ENCODE results near the gene FBXL12.

The FBXL12 gene

DNA sequence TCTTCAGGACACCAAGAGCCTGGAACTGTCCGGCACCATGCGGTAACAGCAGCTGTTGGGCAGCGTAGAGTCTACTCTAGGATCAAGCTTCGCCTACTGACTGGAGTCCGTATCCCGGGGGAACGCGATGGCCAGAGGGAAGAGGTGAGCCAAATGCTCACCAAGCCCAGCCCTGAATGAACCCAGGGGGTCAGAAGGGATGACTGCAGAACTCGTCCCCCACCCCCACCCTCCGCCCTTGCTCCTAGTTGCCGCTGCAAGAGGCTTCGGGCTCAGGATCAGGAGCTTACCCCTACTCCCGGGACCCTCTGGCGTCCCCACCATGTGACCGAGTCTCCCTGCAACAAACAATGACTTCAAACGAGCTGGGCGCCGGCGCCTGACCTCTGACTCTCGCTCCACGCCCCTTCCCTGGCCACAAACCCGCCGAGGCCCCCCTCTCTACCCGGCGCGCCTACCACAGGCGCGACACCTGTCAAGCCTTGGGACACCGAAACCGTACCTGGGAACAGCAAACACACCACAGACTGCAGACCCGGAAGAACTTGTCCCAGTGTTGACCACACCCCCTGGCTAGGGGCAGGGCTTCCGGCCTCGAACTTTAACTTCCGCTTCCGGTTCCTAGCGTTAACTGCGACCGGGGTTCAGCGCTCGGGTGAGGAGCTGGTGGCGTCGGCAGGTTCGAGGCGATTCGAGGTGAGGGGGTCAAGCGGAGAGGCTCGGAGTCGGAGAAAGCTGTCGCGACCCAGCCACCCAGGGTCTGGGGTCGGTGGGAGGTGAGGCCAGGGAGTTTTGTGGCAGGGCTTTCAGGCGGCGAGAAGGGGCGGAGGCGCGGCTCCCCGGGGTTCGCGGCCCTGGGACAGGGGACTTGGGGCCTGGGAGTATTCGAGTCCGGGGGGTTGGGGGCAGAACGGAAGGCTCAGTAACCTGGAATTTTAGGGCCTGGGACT is 8.7 kb upstream of the FBXL12 start, which contains the start of gene UBL5 (continued):
- TF ChIP-seq ZNF302 (tag by site-specific recombination; IDR thresholded peaks at IDR 0.05; ENCODE audit: low read depth) (no peak), IKZF3 (tag by site-specific recombination; IDR thresholded peaks at IDR 0.05) (no peak), ZFP69B (tag by site-specific recombination; IDR thresholded peaks at IDR 0.05) (0 out of 2 replicates have a peak, but pooled peaks have one; percentile 10), ZNF701 (tag by site-specific recombination; IDR thresholded peaks at IDR 0.05) (no peak), ZNF585B (tag by site-specific recombination; IDR thresholded peaks at IDR 0.05) (no peak), ZNF518A (tag by site-specific recombination; conservative IDR thresholded peaks at IDR 0.05; ENCODE audit: low read depth) (peak; percentile 100), ZNF112 (tag by site-specific recombination; IDR thresholded peaks at IDR 0.05) (no peak), ZNF391 (tag by site-specific recombination; IDR thresholded peaks at IDR 0.05; ENCODE audit: borderline replicate concordance, low read depth) (no peak), ZNF624 (tag by site-specific recombination; IDR thresholded peaks at IDR 0.05) (no peak), ZFP37 (tag by site-specific recombination; IDR thresholded peaks at IDR 0.05) (no peak), ZSCAN16 (tag by site-specific recombination; IDR thresholded peaks at IDR 0.05) (no peak), ZNF157 (tag by site-specific recombination; IDR thresholded peaks at IDR 0.05) (no peak), FEZF1 (tag by site-specific recombination; IDR thresholded peaks at IDR 0.05) (no peak), ZBTB11 (tag by site-specific recombination; conservative IDR thresholded peaks at IDR 0.05; ENCODE audit: low read depth) (peak; percentile 95), ZFP41 (tag by site-specific recombination; IDR thresholded peaks at IDR 0.05; ENCODE audit: borderline replicate concordance) (no peak), ZNF777 (tag by site-specific recombination; IDR thresholded peaks at IDR 0.05; ENCODE audit: borderline replicate concordance) (no peak), ZNF530 (tag by site-specific recombination; IDR thresholded peaks at IDR 0.05; ENCODE audit: low read depth) (no peak)
- TF ChIP-seq, protein P1, sequence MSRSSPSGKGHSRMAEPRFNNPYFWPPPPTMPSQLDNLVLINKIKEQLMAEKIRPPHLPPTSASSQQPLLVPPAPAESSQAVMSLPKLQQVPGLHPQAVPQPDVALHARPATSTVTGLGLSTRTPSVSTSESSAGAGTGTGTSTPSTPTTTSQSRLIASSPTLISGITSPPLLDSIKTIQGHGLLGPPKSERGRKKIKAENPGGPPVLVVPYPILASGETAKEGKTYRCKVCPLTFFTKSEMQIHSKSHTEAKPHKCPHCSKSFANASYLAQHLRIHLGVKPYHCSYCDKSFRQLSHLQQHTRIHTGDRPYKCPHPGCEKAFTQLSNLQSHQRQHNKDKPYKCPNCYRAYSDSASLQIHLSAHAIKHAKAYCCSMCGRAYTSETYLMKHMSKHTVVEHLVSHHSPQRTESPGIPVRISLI (tag by site-specific recombination; IDR thresholded peaks at IDR 0.05): no peak
- TF ChIP-seq, protein P2, sequence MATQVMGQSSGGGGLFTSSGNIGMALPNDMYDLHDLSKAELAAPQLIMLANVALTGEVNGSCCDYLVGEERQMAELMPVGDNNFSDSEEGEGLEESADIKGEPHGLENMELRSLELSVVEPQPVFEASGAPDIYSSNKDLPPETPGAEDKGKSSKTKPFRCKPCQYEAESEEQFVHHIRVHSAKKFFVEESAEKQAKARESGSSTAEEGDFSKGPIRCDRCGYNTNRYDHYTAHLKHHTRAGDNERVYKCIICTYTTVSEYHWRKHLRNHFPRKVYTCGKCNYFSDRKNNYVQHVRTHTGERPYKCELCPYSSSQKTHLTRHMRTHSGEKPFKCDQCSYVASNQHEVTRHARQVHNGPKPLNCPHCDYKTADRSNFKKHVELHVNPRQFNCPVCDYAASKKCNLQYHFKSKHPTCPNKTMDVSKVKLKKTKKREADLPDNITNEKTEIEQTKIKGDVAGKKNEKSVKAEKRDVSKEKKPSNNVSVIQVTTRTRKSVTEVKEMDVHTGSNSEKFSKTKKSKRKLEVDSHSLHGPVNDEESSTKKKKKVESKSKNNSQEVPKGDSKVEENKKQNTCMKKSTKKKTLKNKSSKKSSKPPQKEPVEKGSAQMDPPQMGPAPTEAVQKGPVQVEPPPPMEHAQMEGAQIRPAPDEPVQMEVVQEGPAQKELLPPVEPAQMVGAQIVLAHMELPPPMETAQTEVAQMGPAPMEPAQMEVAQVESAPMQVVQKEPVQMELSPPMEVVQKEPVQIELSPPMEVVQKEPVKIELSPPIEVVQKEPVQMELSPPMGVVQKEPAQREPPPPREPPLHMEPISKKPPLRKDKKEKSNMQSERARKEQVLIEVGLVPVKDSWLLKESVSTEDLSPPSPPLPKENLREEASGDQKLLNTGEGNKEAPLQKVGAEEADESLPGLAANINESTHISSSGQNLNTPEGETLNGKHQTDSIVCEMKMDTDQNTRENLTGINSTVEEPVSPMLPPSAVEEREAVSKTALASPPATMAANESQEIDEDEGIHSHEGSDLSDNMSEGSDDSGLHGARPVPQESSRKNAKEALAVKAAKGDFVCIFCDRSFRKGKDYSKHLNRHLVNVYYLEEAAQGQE (tag by site-specific recombination; IDR thresholded peaks at IDR 0.05): no peak
- TF ChIP-seq, protein P3, sequence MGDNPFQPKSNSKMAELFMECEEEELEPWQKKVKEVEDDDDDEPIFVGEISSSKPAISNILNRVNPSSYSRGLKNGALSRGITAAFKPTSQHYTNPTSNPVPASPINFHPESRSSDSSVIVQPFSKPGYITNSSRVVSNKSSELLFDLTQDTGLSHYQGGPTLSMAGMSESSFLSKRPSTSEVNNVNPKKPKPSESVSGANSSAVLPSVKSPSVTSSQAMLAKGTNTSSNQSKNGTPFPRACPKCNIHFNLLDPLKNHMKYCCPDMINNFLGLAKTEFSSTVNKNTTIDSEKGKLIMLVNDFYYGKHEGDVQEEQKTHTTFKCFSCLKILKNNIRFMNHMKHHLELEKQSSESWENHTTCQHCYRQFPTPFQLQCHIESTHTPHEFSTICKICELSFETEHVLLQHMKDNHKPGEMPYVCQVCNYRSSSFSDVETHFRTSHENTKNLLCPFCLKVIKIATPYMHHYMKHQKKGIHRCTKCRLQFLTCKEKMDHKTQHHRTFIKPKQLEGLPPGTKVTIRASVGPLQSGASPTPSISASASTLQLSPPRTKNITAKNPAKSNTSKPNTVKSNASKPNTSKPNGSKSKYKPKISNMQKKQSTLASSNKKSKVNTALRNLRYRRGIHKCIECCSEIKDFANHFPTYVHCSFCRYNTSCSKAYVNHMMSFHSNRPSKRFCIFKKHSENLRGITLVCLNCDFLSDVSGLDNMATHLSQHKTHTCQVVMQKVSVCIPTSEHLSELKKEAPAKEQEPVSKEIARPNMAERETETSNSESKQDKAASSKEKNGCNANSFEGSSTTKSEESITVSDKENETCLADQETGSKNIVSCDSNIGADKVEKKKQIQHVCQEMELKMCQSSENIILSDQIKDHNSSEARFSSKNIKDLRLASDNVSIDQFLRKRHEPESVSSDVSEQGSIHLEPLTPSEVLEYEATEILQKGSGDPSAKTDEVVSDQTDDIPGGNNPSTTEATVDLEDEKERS (tag by site-specific recombination; IDR thresholded peaks at IDR 0.05): no peak
